ENCODE measurements around the gene GFPT1. TPM values are rescaled to one million over a fixed set of nuclear protein-coding genes. Genes with fewer than 3 reads are reported as not detected.
"Not testable (repeated sequence)": the region's sequence is repeated elsewhere in the genome, so short reads cannot be mapped to it uniquely, and the experiment has no call there.

GFPT1 gene
- total RNA-seq, 1 donor from 2014 or later = 52.2 TPM

- no peak for DNase-seq (ENCODE audit: low spot score)
Measured at GRCh38 chr2:69384618-69385081, 2.4 kb downstream of the GFPT1 start.

GRCh38 chr2:69383176-69383812 is 3.7 kb downstream of the GFPT1 start:
- DNase-seq (ENCODE audit: low spot score) = no peak

DNA sequence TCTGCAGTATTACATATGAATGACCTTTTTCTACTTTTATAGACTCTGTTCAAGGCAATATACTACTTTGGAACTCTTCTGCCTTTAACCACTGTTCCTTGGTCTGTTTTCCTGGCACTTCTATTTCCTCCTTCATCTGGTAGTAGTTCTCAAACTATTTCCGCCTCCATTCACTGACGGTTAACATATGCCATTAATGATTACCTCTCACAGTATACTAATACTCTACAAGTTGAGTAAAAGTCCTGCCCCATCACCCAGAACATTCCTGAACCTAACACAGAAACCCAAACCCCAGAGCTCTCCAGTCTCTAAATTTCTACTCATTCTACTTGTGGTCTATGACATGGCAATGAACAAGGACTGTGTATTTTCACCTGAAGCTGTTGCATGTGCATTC is 4.5 kb downstream of the GFPT1 start:
- DNase-seq (ENCODE audit: low spot score) = no peak

- DNase-seq (ENCODE audit: low spot score) = no peak
Measured at GRCh38 chr2:69381337-69381737, 5.7 kb downstream of the GFPT1 start.

DNA sequence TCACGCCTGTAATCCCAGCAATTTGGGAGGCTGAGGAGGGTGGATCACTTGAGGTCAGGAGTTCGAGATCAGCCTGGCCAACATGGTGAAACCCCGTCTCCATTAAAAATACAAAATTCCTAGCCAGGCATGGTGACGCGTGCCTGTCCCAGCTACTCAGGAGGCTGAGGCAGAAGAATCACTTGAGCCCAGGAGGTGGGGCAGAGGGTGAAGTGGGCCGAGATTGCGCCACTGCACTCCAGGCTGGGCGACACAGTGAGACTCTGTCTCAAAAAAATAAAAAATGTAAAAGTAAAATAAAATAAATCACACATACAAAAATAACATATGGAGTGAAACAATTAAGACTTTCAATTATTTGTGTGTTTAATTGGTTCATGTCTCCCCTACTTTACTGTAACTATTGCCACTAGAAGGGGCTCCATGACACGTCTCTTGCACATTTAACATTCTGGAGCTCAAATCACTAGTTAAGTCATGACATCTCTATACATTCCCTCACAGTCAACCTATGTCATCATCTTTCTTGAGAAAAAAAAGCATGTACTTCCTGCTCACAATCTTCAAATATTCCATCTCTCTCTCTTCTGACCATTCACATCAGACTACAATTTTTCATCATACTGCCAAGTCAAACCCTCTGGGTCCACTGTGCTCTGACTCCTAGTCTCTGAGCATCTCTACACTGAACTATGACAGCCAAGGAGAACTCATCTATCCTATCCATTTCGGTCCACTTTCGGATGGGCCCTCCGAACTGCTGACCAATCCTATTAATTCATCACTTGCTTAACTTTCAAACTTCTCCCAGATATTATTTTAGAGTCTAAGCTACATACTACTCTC is 6.7 kb downstream of the GFPT1 start:
- no peak for DNase-seq (ENCODE audit: low spot score)

DNA sequence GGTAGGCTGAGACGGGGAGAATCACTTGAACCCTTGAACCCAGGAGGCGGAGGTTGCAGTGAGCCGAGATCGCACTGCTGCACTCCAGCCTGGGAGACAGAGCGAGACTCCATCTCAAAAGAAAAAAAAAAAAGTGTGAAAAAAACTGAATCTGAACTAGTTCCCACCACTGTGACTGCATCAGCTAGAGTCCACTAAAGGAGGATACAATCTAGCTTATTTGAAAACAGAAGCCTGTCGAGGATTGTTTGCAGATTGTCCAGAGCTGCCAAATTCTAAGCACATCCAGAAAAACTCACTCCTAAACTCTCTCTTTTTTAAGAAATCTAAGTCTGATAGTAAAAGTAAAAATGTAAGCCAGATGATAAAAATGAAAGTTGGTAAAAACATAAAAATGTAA is 10.6 kb downstream of the GFPT1 start:
- peak; percentile 57 for DNase-seq (ENCODE audit: low spot score)

DNA sequence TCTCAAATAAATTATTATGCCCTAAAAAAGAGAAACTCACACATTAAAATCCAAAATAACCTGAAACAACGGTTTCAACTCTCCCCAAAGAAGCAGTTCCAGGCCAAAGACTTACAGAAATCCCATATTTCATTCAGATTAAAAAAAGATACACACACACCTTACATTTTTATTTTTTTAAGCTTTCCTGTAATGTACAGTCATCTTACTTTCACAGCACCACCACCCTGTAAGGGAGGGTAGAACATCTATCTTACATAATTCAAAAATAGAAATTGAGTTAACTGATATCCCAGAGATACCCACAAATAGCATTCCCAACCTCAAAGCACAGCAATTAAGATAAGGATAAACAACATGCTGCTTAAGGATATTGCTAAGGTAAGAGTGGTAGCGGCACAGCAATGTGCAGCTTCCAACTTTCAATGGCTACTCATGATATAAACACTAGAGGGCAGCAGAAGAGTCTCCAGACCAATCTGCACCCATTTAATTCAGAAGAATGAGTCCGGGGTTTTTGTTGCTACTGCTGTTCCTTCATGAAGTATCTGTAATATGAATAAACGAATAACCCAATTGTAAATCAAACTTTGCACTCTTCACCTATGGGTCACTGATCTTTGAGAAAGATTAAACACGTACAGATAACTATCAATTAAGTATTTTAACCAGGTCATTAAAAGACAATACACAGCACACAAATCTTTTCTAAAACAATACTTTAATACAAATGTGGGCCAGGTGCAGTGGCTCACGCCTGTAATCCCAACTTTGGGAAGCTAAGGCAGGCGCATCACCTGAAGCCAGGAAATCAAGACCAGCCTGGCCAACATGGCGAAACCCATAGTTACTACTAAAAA is 11.3 kb downstream of the GFPT1 start:
- peak; percentile 21 for DNase-seq (ENCODE audit: low spot score)

GRCh38 chr2:69372767-69373166 is 14.3 kb downstream of the GFPT1 start:
- DNase-seq (ENCODE audit: low spot score) = no peak

GRCh38 chr2:69369802-69370201 is 17.2 kb downstream of the GFPT1 start:
- DNase-seq (ENCODE audit: low spot score) = no peak

DNA sequence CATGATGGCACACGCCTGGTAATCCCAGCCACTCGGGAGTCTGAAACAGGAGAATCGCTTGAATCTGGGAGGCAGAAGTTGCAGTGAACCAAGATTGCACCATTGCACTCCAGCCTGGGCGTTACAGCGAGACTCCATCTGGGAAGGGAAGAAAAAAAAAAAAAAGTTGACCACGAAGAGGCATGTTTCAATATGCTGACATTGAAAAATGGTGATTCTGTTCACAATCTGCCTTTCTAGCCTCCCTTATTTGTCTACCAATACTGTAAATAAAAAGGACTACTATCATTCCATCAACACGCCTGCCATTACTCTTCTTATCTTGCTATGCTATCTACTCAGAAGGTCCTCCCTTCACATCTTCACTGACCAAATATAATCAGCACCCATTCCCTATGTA is 18.4 kb downstream of the GFPT1 start:
- DNase-seq (ENCODE audit: low spot score) = no peak

GRCh38 chr2:69359371-69359770 is 27.7 kb downstream of the GFPT1 start:
- DNase-seq (ENCODE audit: low spot score) = no peak

- no peak for DNase-seq (ENCODE audit: low spot score)
Measured at GRCh38 chr2:69358914-69359313, 28.1 kb downstream of the GFPT1 start.

- no peak for DNase-seq (ENCODE audit: low spot score)
Measured at GRCh38 chr2:69356471-69356870, 30.6 kb downstream of the GFPT1 start.

- DNase-seq (ENCODE audit: low spot score) = not testable (repeated sequence)
Measured at GRCh38 chr2:69354976-69355375, 32.1 kb downstream of the GFPT1 start.

DNA sequence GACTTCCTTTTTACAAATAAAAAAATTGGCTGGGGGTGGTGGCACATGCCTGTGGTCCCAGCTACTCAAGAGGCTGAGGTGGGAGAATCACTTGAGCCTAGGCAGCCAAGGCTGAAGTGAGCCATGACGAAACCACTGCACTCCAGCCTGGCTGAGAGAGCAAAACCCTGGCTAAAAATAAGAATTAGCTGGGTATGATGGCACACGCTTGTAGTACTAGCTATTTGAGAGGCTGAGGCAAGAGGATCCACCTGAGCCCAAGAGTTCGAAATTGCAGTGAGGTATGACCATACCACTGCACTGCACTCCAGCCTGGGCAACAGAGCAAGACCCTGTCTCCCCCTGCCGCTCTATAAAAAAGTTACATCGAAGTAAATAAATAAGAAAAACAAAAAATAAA is 33.7 kb downstream of the GFPT1 start:
- DNase-seq (ENCODE audit: low spot score) = no peak

DNA sequence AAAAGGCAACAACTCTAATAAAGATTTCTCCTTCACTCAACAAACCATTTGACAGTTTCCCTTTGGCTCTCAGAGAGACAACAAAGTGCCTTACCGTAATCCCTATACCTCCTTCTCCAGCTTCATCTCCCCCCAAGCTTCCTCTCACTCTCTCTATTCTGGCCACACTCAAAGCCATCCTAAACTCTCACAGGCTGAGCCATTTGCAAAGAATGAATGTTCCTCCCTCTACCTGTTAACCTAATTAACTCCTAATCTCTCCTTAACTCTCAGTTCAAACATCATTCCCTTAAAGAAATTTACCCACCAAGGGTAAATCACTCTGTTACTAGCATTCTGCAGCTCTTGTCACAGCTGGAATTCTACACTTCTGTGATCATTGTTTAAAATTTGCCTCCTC is 38.2 kb downstream of the GFPT1 start:
- no peak for DNase-seq (ENCODE audit: low spot score)

DNA sequence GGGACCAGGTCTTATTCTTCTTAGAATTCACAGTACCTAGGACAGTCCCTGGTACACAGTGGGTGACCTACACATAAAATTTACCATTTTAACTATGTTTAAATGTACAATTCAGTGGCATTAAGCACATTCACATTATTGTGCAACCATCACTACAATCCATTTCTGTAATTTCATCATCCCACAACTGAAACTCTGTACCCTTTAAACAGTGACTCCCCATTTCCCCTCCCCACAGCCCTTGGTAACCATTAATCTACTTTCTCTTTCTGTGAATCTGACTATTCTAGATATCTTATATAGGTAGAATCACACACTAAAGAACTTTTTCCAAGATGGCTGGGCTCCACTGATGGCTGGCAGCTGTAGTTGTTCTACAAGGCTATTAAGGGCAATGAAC is 41.6 kb downstream of the GFPT1 start:
- no peak for DNase-seq (ENCODE audit: low spot score)

- DNase-seq (ENCODE audit: low spot score) = no peak
Measured at GRCh38 chr2:69344305-69344704, 42.7 kb downstream of the GFPT1 start.

DNA sequence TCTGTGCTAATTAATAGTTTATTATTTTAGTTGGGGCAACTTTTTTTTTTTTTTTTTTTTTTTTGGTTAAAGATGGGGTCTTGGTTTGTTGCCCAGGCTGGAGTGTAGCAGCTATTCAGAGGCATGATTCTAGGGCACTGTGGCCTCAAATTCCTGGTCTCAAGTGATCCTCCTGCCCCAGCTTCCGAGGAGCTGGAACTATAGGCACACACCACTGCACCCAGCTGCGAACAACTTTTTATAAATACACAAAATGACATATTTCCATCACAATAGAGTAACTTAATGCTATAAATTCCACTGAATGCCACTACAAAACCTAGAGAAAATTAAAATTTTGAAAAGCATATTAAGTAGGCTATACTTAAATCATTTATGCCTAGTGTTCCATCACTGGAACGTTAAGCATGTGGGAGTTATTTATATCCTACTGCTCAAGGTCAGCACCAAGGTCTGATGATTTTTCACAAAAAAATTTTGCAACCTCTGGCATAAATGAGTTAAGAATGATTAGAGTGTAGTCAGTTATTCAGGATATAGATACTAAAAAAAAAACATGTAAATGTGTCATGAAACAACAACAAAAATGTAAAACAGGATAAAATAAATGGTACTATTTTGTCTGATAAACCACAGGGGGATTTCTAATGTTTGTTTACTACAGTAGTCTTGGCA is 46.8 kb downstream of the GFPT1 start:
- no peak for DNase-seq (ENCODE audit: low spot score)

DNA sequence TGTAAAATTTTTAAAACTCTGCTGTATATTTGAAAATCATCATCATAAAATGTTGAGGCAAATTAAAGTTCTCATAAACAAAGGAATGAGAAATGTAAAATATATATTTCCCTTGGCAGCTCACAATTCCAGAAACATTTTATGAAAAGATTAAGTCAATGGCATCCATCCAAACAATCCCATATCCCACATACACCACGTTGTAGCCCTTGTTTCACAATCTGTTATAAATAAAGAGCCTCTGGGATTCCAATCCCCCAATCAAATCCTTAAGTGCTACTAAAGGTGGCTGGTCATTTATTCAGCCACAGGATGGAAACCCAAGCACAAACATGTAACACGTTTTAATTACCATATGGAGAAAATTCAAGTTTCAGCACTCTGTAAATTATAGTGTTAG is 51.7 kb downstream of the GFPT1 start:
- DNase-seq (ENCODE audit: low spot score) = peak; percentile 27

GRCh38 chr2:69333352-69333751 is 53.7 kb downstream of the GFPT1 start:
- DNase-seq (ENCODE audit: low spot score) = no peak

- no peak for DNase-seq (ENCODE audit: low spot score)
Measured at GRCh38 chr2:69330781-69331180, 56.2 kb downstream of the GFPT1 start.
